ENCODE measurements around the gene TBC1D5. TPM values are rescaled to one million over a fixed set of nuclear protein-coding genes. Genes with fewer than 3 reads are reported as not detected.

The TBC1D5 gene
- total RNA-seq, 2 donors from 2014 or later: 68.8 to 77.7 TPM

GRCh38 chr3:17125738-17126442 is 616.5 kb downstream of the TBC1D5 start:
- no peaks in the 10 kb centered on the region for H3K4me1 ChIP-seq (ENCODE audit: control insufficient read depth, insufficient read depth, low read length)
- TF ChIP-seq CTCF (conservative IDR thresholded peaks at IDR 0.05): no peak
- no peak overlapping the region for H3K4me3 Mint-ChIP-seq
- no peaks in the 10 kb centered on the region for H3K27me3 Mint-ChIP-seq (ENCODE audit: insufficient read depth)
- no peaks in the 10 kb centered on the region for H3K4me1 Mint-ChIP-seq
- H3K27ac Mint-ChIP-seq: no peak overlapping the region
- peaks cover 21% of the 10 kb centered on the region for H3K9me3 Mint-ChIP-seq
- no peak overlapping the region for H3K27ac ChIP-seq (ENCODE audit: low read depth, low read length)
- H3K9ac ChIP-seq (ENCODE audit: extremely low read depth, low read length, poor library complexity, severe bottlenecking): no peak overlapping the region
- no peak overlapping the region for H3K4me3 ChIP-seq (ENCODE audit: low read length)
- H3K36me3 ChIP-seq (ENCODE audit: control insufficient read depth, insufficient read depth, low read length): no peaks in the 10 kb centered on the region
- 89 to 100% methylated on average over 1 to 2 of the region's 2 CpGs for WGBS, 2 experiments (ENCODE audit: insufficient coverage in 1 of 2, insufficient read length in 1 of 2)
- H3K27me3 ChIP-seq (ENCODE audit: control insufficient read depth, insufficient read depth, low read length, poor library complexity, severe bottlenecking): no peaks in the 10 kb centered on the region
- no peaks in the 10 kb centered on the region for H3K36me3 Mint-ChIP-seq (ENCODE audit: low read depth)
- DNase-seq: no peak
- H3K9me3 ChIP-seq (ENCODE audit: control insufficient read depth, low read length): peaks cover 7% of the 10 kb centered on the region

GRCh38 chr3:17122758-17123157 is 619.7 kb downstream of the TBC1D5 start:
- Mint-ChIP-seq H3K27me3 (ENCODE audit: insufficient read depth) (peaks cover 3% of the 10 kb centered on the region), H3K27ac (no peak overlapping the region), H3K4me3 (no peak overlapping the region), H3K9me3 (peaks cover 13% of the 10 kb centered on the region), H3K4me1 (no peaks in the 10 kb centered on the region), H3K36me3 (ENCODE audit: low read depth) (no peaks in the 10 kb centered on the region)
- Histone ChIP-seq H3K4me1 (ENCODE audit: control insufficient read depth, insufficient read depth, low read length) (no peaks in the 10 kb centered on the region), H3K4me3 (ENCODE audit: low read length) (no peak overlapping the region), H3K9ac (ENCODE audit: extremely low read depth, low read length, poor library complexity, severe bottlenecking) (no peak overlapping the region), H3K27me3 (ENCODE audit: control insufficient read depth, insufficient read depth, low read length, poor library complexity, severe bottlenecking) (no peaks in the 10 kb centered on the region), H3K9me3 (ENCODE audit: control insufficient read depth, low read length) (peaks cover 7% of the 10 kb centered on the region), H3K36me3 (ENCODE audit: control insufficient read depth, insufficient read depth, low read length) (no peaks in the 10 kb centered on the region), H3K27ac (ENCODE audit: low read depth, low read length) (no peak overlapping the region)
- TF ChIP-seq CTCF (conservative IDR thresholded peaks at IDR 0.05): no peak
- DNase-seq: no peak
- 90 to 100% methylated on average over 2 to 3 of the region's 3 CpGs for WGBS, 2 experiments (ENCODE audit: insufficient coverage in 1 of 2, insufficient read length in 1 of 2)

GRCh38 chr3:17121336-17121735 is 621.1 kb downstream of the TBC1D5 start:
- Mint-ChIP-seq H3K36me3 (ENCODE audit: low read depth) (no peaks in the 10 kb centered on the region), H3K4me3 (no peak overlapping the region), H3K4me1 (no peaks in the 10 kb centered on the region), H3K27me3 (ENCODE audit: insufficient read depth) (peaks cover 3% of the 10 kb centered on the region), H3K9me3 (peaks cover 11% of the 10 kb centered on the region), H3K27ac (no peak overlapping the region)
- peaks cover 7% of the 10 kb centered on the region for H3K9me3 ChIP-seq (ENCODE audit: control insufficient read depth, low read length)
- no peaks in the 10 kb centered on the region for H3K36me3 ChIP-seq (ENCODE audit: control insufficient read depth, insufficient read depth, low read length)
- H3K4me3 ChIP-seq (ENCODE audit: low read length): no peak overlapping the region
- H3K27me3 ChIP-seq (ENCODE audit: control insufficient read depth, insufficient read depth, low read length, poor library complexity, severe bottlenecking): no peaks in the 10 kb centered on the region
- no peak overlapping the region for H3K9ac ChIP-seq (ENCODE audit: extremely low read depth, low read length, poor library complexity, severe bottlenecking)
- H3K4me1 ChIP-seq (ENCODE audit: control insufficient read depth, insufficient read depth, low read length): no peaks in the 10 kb centered on the region
- 93 to 100% methylated on average over 1 to 2 of the region's 2 CpGs for WGBS, 2 experiments (ENCODE audit: insufficient coverage in 1 of 2, insufficient read length in 1 of 2)
- no peak for DNase-seq
- H3K27ac ChIP-seq (ENCODE audit: low read depth, low read length): no peak overlapping the region
- no peak for TF ChIP-seq CTCF (conservative IDR thresholded peaks at IDR 0.05)
